OCI-LY1 (cell line): Measurements from ENCODE around the gene PTS.

ENCODE experiments used
- H2AFZ ChIP-seq: fragments of 200-600 bp; sonication (generic), shearing (Covaris generic); 2 replicates; pipeline ENCODE4 v1.6.0; 2014; ENCODE audit warnings: antibody characterized with exemption, mild to moderate bottlenecking, low read length
- H3F3A ChIP-seq: fragments of 200-600 bp; sonication (generic), shearing (Covaris generic); 2 replicates; pipeline ENCODE4 v1.6.0; 2014; ENCODE audit warnings: mild to moderate bottlenecking, antibody characterized with exemption, low read length, moderate library complexity; ENCODE audit not compliant: insufficient read depth
- H3K27ac ChIP-seq: fragments of 200-600 bp; sonication (generic); 2 replicates; pipeline ENCODE4 v1.5.1; 2014; ENCODE audit warnings: low read length, mixed run types, mild to moderate bottlenecking, low read depth; ENCODE audit not compliant: poor library complexity, severe bottlenecking
- H3K27me3 ChIP-seq: fragments of 200-600 bp; sonication (generic); 2 replicates; pipeline ENCODE4 v1.6.0; 2014; ENCODE audit warnings: antibody characterized with exemption, mild to moderate bottlenecking, low read length, moderate library complexity; ENCODE audit not compliant: insufficient read depth
- H3K36me3 ChIP-seq: fragments of 200-600 bp; sonication (generic); 2 replicates; pipeline ENCODE4 v1.6.1; 2014; ENCODE audit warnings: mild to moderate bottlenecking, antibody characterized with exemption, low read length, moderate library complexity, mixed read lengths; ENCODE audit not compliant: insufficient read depth
- H3K4me1 ChIP-seq: fragments of 200-600 bp; sonication (generic); 2 replicates; pipeline ENCODE4 v1.5.1; 2014; ENCODE audit warnings: mild to moderate bottlenecking, low read length, moderate library complexity; ENCODE audit not compliant: insufficient read depth, severe bottlenecking
- H3K4me2 ChIP-seq: fragments of 200-600 bp; sonication (generic), shearing (Covaris generic); 2 replicates; pipeline ENCODE4 v1.6.1; 2014; ENCODE audit warnings: low read length
- H3K4me3 ChIP-seq: fragments of 200-600 bp; sonication (generic); 2 replicates; pipeline ENCODE4 v1.5.1; 2014; ENCODE audit warnings: low read length, low read depth, mild to moderate bottlenecking, mixed read lengths; ENCODE audit not compliant: poor library complexity, severe bottlenecking
- H3K79me2 ChIP-seq: fragments of 200-600 bp; shearing (Covaris generic); 2 replicates; pipeline ENCODE4 v1.6.1; 2016; ENCODE audit warnings: mixed run types, low read length, mixed read lengths; ENCODE audit not compliant: insufficient read depth
- H3K9ac ChIP-seq: fragments of 200-600 bp; sonication (generic), shearing (Covaris generic); 2 replicates; pipeline ENCODE4 v1.6.1; 2014; ENCODE audit warnings: mild to moderate bottlenecking, low read length, mixed read lengths
- H3K9me2 ChIP-seq: fragments of 200-600 bp; sonication (generic), shearing (Covaris generic); 2 replicates; pipeline ENCODE4 v1.6.1; 2014; ENCODE audit warnings: low read depth, mild to moderate bottlenecking, low read length, mixed read lengths
- H3K9me3 ChIP-seq: fragments of 200-600 bp; shearing (Covaris generic); 2 replicates; pipeline ENCODE4 v1.6.1; 2014; ENCODE audit warnings: low read length, mixed read lengths
- H4K20me1 ChIP-seq: fragments of 200-600 bp; sonication (generic), shearing (Covaris generic); 2 replicates; pipeline ENCODE4 v1.6.0; 2016; ENCODE audit warnings: mild to moderate bottlenecking, low read length; ENCODE audit not compliant: insufficient read depth
- EZH2 ChIP-seq: fragments of 200-600 bp; sonication (generic), shearing (Covaris generic); IDR thresholded peaks from 2 replicates; pipeline ENCODE4 v1.8.0; 2017; ENCODE audit warnings: borderline replicate concordance, mixed run types, mild to moderate bottlenecking, antibody characterized with exemption, low read length, moderate library complexity, mixed read lengths
- TF ChIP-seq, protein P1 (sequence below): fragments of 200-600 bp; sonication (generic), shearing (Covaris generic); IDR thresholded peaks from 2 replicates; pipeline ENCODE4 v1.5.1; 2017; ENCODE audit warnings: mild to moderate bottlenecking, antibody characterized with exemption, low read length, moderate library complexity, mixed read lengths

PTS gene

DNA sequence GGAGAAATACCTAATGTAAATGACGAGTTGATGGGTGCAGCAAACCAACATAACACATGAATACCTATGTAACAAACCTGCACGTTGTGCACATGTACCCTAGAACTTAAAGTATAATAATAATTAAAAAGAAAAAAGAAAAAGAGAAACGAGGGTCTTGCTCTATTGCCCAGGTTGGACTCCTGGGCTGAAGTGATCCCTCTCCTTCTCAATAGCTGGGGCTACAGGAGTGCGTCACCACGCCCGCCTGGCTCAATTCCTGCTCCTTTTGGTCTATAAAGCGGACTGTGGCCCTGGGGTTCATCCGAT is 521 bp upstream of the PTS start:
- TF ChIP-seq EZH2 = no peak
- TF ChIP-seq, protein P1, sequence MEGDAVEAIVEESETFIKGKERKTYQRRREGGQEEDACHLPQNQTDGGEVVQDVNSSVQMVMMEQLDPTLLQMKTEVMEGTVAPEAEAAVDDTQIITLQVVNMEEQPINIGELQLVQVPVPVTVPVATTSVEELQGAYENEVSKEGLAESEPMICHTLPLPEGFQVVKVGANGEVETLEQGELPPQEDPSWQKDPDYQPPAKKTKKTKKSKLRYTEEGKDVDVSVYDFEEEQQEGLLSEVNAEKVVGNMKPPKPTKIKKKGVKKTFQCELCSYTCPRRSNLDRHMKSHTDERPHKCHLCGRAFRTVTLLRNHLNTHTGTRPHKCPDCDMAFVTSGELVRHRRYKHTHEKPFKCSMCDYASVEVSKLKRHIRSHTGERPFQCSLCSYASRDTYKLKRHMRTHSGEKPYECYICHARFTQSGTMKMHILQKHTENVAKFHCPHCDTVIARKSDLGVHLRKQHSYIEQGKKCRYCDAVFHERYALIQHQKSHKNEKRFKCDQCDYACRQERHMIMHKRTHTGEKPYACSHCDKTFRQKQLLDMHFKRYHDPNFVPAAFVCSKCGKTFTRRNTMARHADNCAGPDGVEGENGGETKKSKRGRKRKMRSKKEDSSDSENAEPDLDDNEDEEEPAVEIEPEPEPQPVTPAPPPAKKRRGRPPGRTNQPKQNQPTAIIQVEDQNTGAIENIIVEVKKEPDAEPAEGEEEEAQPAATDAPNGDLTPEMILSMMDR = no peak
- H3K9me3 ChIP-seq = no peaks in the 10 kb centered on the region
- H3K79me2 ChIP-seq = peaks cover 14% of the 10 kb centered on the region
- no peaks in the 10 kb centered on the region for H4K20me1 ChIP-seq
- H3K4me2 ChIP-seq = peak overlapping the region; percentile 83
- H3K27ac ChIP-seq = peak overlapping the region; percentile 41
- peak overlapping the region; percentile 71 for H3K4me3 ChIP-seq
- peaks cover 17% of the 10 kb centered on the region for H3K4me1 ChIP-seq
- H3K27me3 ChIP-seq = no peaks in the 10 kb centered on the region
- H3F3A ChIP-seq = no peaks in the 10 kb centered on the region
- 0 out of 2 replicates have a peak overlapping the region, but pooled peaks have one; percentile 5 for H2AFZ ChIP-seq
- no peaks in the 10 kb centered on the region for H3K9me2 ChIP-seq
- H3K36me3 ChIP-seq = peaks cover 25% of the 10 kb centered on the region; the same call in 1 of the 2 replicates
- peak overlapping the region; percentile 83 for H3K9ac ChIP-seq

- Histone ChIP-seq H3K9me2 (no peaks in the 10 kb centered on the region), H3K4me3 (peak overlapping the region; percentile 71), H4K20me1 (no peaks in the 10 kb centered on the region), H3K27ac (peak overlapping the region; percentile 41), H3K79me2 (peaks cover 14% of the 10 kb centered on the region), H3K9ac (peak overlapping the region; percentile 83), H2AFZ (0 out of 2 replicates have a peak overlapping the region, but pooled peaks have one; percentile 10), H3K27me3 (no peaks in the 10 kb centered on the region), H3K9me3 (no peaks in the 10 kb centered on the region), H3F3A (no peaks in the 10 kb centered on the region), H3K4me1 (peaks cover 17% of the 10 kb centered on the region), H3K36me3 (peaks cover 31% of the 10 kb centered on the region; the same call in 1 of the 2 replicates), H3K4me2 (peak overlapping the region; percentile 83)
- no peak for TF ChIP-seq EZH2
- TF ChIP-seq, protein P1 = 0 out of 2 replicates have a peak, but pooled peaks have one; percentile 5
Observed at GRCh38 chr11:112226831-112227401, 688 bp downstream of the PTS start.

- Histone ChIP-seq H3K79me2 (peaks cover 14% of the 10 kb centered on the region), H3K4me3 (peak overlapping the region; percentile 71), H3K9ac (peak overlapping the region; percentile 83), H3K36me3 (peaks cover 31% of the 10 kb centered on the region; the same call in 1 of the 2 replicates), H3K4me1 (peaks cover 17% of the 10 kb centered on the region), H3K27ac (no peak overlapping the region), H3K9me3 (no peaks in the 10 kb centered on the region), H3F3A (no peaks in the 10 kb centered on the region), H4K20me1 (no peaks in the 10 kb centered on the region), H2AFZ (no peak overlapping the region), H3K9me2 (no peaks in the 10 kb centered on the region), H3K27me3 (no peaks in the 10 kb centered on the region), H3K4me2 (peak overlapping the region; percentile 83)
- TF ChIP-seq, protein P1 = no peak
- no peak for TF ChIP-seq EZH2
Observed at GRCh38 chr11:112227471-112227870, 1.2 kb downstream of the PTS start.
